ENCODE measurements around the gene RPL7A.
"Not testable (repeated sequence)": the region's sequence is repeated elsewhere in the genome, so short reads cannot be mapped to it uniquely, and the experiment has no call there.

The RPL7A gene

DNA sequence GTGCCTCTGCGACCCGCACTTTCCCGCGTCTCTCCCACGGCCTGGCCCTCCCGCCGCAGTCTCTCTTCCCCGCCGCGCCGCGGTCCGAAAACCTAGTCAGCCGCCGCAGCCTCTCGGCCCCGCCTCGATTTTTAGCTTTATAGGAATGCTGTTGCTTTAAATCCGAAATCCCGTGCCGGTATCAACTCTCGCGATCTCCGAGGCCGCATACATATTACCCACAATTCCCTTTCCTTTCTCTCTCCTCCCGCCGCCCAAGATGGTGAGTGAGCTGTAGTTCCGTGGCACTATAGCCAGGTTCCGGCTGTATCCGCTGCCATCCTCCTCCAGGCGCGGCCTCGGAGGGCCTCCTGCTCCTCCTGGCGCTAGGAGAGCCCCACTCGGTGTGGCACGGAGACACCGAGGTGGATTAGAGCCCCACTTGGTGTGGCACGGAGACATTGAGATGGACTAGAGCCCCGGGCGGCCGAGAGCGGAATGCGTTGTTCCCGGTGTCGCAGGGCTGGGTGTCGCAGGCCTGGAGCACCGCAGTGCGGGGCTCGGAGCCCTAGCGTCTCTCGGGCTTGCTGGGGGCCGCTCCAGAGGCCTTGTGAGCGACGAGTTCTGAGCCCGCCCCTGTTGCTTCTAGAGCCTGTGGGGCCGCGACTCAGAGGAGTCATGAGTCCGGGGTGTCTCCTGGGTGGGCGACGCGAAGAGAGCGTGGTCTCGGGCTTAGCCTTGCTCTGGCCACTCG is at the start of gene RPL7A, which contains the start of gene MED22:
RPL7A (plus strand) TSS at position 234 of the 733 bp plus-strand sequence; CDS start at position 260, 26 bp downstream.
MED22 (minus strand) TSS at position 147 of the 733 bp plus-strand sequence. CDS start 1,469 bp downstream, outside the sequence.
- peak; percentile 91 for DNase-seq

DNA sequence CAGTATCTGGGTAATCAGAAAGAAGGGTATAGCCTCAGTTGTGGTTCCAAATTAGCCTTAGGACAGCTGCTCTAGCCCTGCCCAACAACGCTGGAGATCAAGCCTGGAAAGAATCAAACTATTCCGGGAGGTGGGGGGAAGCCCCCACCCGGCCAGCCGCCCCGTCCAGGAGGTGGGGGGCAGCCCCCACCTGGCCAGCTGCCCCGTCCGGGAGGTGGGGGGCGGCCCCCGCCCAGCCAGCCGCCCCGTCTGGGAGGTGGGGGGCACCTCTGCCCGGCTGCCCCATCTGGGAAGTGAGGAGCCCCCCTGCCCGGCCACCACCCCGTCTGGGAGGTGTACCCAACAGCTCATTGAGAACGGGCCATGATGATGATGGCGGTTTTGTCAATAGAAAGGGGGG is 48.0 kb upstream of the RPL7A start:
- not testable (repeated sequence) for DNase-seq

DNA sequence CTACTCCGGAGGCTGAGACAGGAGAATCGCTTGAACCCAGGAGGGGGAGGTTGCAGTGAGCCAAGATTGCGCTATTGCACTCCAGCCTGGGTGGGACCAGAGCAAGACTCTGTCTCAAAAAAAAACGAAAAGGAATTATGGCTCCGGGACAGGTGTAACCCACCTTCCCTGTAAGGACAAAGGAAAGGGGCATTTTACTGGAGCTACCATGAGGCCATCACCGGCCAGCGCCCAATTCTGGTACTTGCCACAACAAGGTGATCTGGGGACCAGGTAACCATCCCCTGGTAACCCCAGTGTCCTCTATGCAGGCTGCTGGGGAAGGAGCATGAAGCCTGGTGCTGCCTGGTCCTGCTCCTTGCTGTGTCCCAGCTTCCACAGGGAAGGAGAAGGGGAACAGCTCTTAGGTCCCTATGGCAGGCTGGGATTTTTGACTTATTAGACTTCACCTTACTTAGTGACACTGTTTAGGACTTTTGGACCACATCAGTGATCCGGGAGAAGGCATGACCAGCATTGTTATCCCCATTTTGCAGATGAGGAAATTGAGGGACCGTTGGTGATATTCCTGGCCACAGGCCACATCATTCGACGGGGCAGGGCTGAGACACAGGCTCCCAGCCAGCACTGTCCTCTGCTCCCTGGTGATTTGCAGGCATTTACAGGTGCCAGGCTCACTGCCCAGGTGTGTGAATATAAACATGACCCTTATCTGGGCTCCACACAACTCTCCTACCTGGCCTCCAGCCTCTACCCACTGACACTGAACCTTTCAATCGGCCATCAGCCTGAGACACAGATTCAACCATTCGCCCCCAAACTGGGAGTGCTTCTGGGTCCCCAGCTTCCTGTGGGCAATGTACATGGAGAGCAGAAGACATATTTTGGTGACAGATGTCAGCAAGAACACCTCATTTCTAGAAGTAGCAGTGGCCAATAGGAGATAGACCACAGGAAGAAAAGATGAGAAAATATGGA is 46.5 kb upstream of the RPL7A start:
- DNase-seq = no peak

DNA sequence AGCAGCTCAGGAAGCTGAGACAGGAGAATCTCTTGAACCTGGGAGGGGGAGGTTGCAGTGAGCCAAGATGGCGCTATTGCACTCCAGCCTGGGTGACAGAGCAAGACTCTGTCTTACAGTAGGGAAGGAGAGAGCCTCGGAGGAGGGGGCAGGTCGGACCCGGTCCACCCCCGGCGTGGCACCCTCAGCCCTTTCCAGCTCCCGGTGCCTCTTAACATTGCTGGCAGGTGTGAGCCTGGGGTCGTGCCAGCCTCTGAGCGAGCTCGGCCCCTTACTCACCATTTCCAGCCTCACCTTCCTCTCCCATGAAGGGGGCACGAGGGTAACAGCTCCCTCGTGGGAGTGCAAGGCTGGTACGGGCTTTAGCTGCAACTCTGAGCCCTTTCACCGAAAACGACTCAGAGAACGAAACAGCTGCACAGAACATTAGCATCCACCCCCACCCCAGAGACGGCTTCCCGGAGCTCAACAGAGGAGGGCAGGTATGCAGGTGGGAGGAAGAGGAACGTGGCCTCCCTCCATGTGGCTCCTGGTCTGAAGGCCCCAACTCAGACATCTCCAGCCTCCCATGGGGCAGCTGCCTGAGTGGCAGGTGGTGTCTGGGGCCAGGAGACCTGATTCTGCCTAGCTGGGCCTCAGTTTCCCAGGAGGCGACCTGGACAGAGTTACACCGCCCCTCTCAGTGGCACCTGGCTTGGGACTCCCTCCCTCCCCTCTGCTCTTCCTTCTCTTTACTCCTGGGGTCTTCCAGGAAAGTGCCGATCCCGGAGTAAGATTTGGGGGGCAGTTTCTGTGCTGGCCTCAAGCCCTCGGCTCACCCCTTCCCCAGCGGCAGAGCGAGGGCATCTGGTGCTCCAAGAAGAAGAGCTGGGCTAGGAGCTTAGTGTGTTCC is 44.5 kb upstream of the RPL7A start:
- no peak for DNase-seq

DNA sequence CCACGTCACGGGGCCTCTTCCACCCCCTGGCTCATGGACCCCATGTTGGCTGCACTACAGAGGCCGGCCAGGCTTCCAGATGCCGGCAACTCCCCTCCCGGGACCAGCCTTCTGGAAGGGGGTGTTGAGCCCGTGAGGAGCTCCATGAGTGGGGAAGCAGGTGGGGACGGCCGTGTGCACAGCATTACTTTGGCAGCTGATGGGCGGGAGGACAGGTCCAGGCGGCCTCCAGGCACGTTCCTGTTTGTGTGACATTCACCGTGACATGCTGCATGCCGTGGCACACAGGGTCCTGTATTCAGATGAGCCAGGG is 43.9 kb upstream of the RPL7A start:
- no peak for DNase-seq

DNA sequence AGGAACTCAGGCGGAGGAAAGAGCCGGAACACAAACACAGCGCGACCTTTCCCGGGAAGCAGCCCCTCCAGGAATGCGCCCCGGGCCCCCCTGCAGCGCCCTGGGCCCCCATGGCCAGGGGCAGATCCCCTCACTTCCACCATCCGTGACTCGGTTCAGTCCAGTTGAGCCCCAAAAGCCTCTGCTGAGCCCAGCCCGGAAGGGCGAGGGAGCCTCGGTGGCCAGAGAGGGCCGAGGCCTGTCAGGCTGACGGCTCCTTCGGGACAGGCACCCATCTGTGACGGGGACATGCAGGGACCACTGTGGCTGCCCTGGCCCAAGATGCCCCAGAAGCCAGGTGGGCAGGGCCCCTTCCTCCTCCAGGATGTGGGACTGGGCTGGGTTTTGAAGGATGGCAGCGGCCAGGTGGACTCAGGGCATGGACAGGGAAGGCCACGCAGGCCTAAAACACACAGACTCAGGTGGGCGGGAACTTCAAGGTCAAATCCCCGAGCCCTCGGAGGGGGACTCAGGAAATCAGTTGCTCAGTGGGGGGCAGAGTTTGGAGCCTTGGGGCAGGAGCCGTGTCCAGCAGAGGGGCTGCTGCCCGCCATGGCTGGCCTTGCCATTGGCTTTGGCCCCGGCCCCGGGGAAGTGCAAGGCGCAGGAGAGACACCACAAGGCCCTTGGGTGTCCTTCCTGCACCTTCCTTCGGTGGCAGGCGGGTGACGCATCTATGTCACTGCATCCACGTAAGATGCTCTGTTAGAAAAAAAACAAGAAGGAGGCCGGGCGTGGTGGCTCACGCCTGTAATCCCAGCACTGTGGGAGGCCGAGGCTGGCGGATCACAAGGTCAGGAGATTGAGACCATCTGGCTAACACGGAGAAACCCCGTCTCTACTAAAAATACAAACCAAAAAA is 43.3 kb upstream of the RPL7A start:
- DNase-seq = no peak

DNA sequence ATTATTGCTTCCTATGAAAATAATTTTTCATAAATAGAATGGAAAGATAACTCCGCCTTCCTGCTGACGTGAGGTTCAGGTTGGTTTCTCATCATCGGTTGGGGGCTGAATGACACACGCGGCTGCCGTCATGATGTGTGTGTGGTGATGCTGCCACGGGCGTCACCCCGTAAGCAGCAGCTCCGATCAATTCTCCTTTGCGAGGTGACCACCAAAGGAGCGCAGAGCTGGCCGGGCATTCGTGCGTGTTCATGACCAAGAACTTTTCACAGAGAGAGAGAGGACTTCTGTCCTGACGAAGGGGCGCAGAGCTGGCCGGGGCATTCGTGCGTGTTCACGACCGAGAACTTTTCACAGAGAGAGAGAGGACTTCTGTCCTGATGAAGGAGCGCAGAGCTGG is 42.3 kb upstream of the RPL7A start:
- no peak for DNase-seq

DNA sequence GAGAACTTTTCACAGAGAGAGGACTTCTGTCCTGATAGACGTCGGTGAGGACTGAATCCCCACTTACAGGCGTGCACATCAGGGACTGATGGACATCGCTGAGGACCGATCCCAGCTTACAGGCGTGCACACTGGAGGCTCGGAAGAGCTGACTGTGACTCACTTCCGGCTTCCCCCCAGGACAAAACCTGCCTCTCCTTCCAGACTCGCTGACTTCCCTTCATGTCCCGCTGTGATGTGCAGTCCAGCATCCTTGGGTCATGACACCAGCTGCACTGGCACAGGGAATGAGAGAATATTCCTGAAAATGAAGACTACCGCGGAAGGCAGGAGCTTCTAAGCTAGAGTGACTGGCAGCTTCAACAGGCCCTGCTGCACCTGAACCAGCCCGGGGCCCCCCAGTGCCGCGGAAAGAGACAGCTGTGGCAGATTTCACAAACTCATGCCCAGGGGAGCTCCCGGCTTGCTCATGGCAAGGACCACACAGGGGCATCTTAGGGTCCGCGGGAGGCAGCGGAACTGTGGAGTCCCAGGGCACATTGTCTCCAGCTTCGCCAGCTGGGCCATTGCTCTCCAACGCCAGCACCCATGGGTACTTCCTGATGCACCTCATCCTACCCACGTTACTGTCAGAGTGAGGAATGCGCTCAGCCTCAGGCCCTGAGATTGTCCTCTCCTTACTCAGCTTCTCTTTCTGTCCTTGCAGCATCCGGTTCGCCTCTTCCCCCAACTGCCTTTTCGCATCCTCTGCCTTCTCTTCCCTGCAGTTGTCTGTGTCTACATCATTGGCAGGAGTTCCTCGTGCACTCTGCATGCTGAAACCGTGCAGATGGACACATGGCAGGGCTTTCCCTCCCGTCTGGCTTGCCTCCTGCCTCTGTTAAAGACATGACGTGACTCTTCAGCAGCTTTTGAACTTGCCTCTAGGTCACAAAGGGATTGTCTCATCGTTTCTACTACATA is 41.5 kb upstream of the RPL7A start:
- no peak for DNase-seq

DNA sequence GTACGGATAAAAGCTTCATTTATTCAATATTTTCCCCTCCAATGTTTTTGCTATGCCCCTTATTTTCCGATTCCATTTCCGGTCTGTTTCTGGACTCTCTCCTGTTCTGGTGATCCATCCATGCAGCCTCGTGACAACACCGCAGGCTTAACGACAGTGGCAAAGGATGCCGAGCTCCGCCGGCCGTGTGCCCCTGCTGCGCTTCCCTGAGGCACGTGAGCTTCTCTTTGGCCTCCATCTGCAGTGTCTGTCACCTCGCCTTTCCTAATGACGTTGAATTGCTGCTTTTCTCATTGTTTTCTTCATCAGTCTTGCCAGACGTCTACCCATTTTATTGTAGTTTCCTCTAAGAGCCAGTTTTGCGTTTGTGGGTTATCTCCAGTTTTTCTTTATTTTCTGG is 40.7 kb upstream of the RPL7A start:
- DNase-seq = no peak

DNA sequence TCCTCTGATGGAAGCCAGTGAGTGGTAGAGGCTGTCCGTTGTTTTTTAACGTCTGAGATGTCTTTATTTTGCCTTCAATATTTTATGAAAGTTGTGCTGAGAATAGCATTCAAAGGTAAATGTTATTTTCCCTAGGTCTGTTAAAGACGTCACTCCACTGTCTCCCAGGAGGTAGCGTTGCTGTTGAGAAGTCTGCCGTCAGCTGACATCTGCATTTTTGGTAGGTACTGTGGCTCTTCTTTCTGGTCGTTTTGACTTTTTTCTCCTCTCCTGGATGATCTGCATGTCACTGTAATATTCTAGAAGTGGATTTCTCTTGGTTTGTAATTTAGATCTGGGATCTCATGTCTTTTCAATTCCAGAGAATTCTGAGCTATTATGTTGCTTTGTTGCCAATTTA is 38.4 kb upstream of the RPL7A start:
- DNase-seq = no peak

DNA sequence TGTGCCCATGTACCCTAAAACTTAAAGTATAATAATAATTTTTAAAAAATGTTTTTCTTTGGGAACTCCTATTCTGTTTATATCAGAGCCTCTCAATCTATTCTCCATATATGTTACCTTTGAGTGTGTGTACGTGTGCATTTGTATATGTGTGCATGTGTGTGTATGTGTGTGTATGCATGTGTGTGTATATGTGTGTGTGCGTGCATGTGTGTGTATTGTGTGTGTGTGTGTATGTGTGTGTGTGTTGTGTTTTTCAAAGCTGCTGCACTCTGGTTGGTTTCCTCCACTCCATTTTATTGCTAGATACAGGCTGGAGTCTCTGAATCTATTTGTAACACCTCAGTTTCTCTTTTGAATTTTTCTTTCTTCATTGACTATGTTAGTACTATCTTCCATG is 32.0 kb upstream of the RPL7A start:
- DNase-seq = no peak

DNA sequence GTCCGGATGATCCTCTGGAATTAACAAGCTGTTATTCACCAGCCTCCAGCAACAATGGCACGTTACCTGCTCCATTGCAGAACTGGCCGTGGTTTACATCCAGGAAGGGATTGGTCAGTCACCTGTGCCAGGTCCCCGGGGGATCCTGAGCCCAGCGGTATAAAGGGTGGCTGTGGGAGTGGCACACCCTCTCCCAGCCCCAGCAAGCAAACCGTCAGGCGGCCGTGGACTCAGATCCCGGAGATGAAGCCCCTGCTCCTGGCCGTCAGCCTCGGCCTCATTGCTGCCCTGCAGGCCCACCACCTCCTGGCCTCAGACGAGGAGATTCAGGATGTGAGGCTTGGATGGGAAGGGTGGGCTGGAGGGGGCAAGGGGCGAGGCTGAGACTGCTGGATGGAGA is 30.5 kb upstream of the RPL7A start:
- DNase-seq = not testable (repeated sequence)

DNA sequence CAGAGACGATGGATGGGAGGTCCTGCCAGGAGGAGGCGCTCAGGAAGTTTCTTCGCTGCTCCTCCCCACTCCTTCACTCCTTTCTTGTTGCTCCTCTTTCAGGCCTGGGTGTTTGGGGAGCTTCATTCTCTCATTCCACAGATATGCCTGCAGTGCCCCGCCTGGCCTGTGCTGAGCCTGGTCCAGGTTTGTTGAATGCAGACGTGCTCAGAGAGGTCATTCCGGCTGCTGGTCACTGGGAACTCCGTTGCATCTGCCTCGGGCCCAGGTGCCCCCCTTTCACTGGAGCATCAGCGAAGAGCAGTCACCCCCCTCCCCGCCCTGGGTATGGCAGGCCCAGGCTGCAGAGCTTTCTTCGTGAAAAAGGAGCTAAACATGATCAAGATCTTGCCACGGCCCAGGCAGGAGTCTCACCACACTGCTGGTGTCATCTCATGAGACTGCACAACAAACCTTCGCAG is 27.6 kb upstream of the RPL7A start:
- DNase-seq = no peak

DNA sequence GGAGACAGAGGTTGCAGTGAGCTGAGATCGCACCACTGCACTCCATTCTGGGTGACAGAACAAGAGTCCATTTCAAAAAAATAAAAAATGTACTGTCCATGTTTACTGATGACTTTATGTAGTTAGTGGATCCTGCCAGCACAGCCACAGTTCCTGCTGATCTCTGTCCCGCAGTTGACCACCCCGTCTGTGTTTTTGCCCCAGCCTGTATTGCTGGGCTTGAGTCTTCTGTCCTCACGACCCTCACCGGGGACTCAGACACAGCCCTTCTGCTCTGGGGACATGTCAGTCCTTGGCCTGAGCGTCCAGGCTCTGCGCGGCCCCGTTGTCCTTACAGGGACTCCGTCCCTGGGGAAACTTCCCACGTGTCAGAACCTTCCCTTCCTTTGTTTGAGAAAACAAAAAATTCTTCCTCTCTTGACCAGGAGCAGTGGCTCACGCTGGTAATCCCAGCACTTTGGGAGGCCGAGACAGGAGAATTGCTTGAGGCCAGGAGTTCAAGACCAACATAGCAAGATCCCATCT is 26.5 kb upstream of the RPL7A start:
- DNase-seq = no peak

DNA sequence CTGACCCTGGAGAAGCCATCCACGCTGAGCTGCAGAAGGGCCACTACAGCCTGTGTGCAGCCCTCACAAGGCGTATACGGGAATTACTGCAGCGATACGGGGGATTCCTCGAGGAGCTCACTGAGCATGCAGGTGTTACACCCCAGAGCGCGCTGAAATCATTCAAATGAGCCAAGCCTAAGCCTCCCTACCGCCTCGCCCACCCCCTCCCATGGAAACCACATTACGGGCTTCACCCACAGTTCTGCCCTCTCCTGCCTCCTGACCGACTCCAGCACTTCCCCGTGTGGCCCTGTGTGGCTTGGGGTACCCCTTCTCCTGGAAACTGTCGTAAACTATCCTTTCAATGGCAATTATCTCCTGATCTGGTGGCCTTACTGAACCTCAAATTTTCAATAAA is 25.3 kb upstream of the RPL7A start:
- no peak for DNase-seq

DNA sequence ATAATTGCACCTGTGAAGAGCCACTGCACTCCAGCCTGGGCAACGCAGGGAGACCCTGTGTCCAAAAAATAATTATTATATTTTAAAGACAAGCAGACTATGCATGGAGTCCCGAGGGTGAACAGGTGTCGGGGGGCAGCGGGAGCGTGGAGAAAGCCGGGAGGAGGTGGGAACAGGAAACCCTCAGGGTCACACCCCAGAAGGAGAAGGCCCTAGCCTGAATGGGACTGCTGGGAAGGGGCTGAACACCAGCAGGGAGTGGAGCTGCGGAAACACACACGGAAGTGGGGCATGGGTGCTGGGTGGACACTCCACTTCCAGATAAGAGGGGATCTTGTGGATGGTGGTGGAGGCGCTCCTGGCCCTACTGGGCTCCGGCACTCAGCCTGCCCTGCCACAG is 24.8 kb upstream of the RPL7A start:
- DNase-seq = no peak

DNA sequence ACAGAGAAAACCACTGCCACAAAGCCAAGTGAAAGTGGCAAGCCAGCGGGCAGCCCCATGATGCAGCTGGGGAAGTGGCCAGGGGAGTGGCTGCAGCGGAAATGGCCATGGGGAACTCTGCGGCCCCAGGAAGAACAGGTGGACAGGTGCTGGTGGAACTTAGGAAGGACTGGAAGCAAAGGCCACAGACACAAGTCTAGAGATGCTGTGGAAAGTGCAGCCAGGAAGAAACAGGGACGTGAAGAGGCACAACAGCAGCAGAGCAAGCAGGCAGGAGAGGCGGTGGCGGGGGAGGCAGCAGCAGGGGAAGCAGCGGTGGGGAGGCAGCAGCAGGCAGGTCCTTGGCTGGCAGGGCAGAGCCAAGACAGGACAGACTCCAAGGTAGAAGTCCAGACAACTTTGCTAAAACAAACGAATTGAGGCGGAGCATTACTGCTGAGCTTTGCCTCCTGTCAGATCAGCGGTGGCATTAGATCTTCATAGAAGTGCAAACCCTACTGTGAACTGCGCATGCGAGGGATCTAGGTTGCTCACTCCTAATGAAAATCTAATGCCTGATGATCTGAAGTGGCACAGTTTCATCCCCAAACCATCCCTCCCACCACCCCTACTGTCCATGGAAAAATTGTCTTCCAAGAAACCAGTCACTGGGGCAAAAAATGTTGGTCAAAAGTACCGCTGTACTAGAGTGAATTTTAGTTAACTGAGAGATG is 23.9 kb upstream of the RPL7A start:
- DNase-seq = no peak

DNA sequence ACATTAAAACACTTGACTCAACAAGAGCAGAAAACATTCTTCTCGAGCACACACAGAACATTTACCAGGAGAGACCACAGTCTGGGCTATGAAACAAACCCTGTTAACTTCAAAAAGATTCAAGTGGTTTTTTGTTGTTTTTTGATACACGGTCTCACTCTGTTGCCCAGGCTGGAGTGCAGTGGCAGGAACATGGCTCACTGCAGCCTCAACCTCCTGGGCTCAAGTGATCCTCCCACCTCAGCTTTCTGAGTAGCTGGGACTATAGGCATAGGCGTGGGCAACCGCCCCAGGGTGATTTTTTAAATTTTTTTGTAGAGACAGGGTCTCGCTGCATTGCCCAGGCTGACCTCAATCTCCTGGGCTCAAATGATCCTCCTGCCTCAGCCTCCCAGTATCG is 21.0 kb upstream of the RPL7A start:
- DNase-seq = not testable (repeated sequence)

DNA sequence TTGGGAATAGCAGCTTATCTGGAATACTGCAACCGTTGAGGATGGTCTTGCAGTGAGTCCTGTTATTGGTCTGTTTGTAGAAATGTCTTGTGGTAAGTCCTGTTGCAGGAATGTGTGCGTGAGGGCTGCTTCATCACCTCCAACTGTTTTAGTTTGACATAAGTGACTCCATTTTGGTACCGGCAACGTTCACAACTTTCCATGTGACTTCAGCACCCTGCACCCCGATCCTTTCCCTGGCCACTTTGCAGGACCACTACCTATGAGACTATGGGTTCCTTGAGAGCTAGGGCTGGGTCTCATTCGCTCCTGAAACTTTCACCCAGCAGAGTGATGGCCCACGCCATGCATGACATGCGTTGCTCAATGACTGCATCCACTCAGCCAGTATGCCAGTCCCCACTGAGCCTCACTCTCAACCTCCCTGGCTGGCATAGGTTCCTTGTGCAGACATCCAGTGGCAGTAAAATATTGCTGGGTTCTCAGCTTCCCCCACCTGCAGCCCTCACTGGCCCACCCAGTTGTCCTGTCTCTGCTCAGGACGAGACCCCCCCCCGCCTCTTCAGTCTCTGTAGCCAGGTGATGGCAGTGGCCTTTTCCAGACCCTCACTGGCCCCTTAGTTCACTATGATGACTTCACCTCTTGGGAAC is 20.1 kb upstream of the RPL7A start:
- DNase-seq = no peak

All from activated gamma-delta T cell treated with Interleukin-2 at 50 U/mL for 16 hours (primary cell).